ENCODE measurements around the gene SIRT7.

SIRT7 gene

GRCh38 chr17:81931557-81932332 is 13.8 kb upstream of the SIRT7 start:
- peak; percentile 55 for DNase-seq

GRCh38 chr17:81931189-81931556 is 13.2 kb upstream of the SIRT7 start:
- DNase-seq, result no peak

GRCh38 chr17:81930142-81931125 is 12.5 kb upstream of the SIRT7 start:
- no peak for DNase-seq

GRCh38 chr17:81929253-81930141 is 11.5 kb upstream of the SIRT7 start:
- no peak for DNase-seq

- DNase-seq, result no peak
Measured at GRCh38 chr17:81928544-81929252, 10.7 kb upstream of the SIRT7 start.

GRCh38 chr17:81927653-81928543 is 9.9 kb upstream of the SIRT7 start, which contains the start of gene MAFG:
Gene MAFG, minus strand, starts transcription at chr17:81927735. Its CDS starts 4,550 bp downstream, at chr17:81923185.
- peak; percentile 87 for DNase-seq

- DNase-seq, result no peak
Measured at GRCh38 chr17:81927152-81927652, 9.2 kb upstream of the SIRT7 start.

- peak; percentile 46 for DNase-seq
Measured at GRCh38 chr17:81926451-81927151, 8.6 kb upstream of the SIRT7 start.

- DNase-seq, result no peak
Measured at GRCh38 chr17:81925860-81926450, 8.0 kb upstream of the SIRT7 start.

GRCh38 chr17:81924557-81925532 is 6.9 kb upstream of the SIRT7 start:
- no peak for DNase-seq

- DNase-seq, result no peak
Measured at GRCh38 chr17:81923302-81924260, 5.6 kb upstream of the SIRT7 start.

- no peak for DNase-seq
Measured at GRCh38 chr17:81922566-81923301, 4.8 kb upstream of the SIRT7 start.

- no peak for DNase-seq
Measured at GRCh38 chr17:81921996-81922565, 4.1 kb upstream of the SIRT7 start.

GRCh38 chr17:81921537-81921862 is 3.5 kb upstream of the SIRT7 start:
- DNase-seq, result no peak

GRCh38 chr17:81920612-81921536 is 2.9 kb upstream of the SIRT7 start:
- no peak for DNase-seq

All from NCI-H2029 (cell line).